ENCODE data around the gene RPS29. TPM values are rescaled to one million over a fixed set of nuclear protein-coding genes. Genes with fewer than 3 reads are reported as not detected.

Gene RPS29
- total RNA-seq, 1 donor from 2014 or later: 1,969 TPM

DNA sequence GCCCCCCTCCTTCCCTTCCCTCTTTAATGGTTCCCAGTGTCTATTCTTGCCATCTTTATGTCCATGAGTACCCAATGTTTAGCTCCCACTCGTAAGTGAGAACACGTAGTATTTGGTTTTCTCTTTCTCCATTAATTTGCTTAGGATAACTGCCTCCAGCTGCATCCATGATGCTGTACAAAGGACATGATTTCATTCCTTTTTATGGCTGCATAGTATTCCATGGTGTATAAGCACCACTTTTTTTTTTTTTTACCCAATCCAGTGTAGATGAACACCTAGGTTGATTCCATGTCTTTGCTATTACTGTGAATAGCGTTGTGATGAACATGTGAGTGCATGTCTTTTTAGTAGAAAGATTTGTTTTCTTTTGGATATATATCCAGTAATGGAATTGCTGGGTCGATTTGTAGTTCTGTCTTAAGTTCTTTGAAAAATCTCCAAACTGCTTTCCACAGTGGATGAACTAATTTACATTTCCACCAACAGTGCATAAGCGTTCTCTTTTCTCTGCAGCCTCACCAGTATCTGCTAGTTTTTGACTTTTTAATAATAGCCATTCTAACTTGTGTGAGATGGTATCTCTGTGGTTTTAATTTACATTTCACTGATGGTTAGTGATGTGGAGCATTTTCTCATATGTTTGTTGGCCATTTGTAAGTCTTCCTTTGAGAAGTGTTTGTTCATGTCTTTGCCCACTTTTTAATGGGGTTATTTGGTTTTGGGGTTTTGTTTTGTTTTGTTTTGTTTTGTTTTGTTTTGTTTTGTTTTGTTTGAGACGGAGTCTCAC is 26.0 kb downstream of the RPS29 start:
- intact Hi-C loops (cut with micrococcal nuclease): no loop called here

DNA sequence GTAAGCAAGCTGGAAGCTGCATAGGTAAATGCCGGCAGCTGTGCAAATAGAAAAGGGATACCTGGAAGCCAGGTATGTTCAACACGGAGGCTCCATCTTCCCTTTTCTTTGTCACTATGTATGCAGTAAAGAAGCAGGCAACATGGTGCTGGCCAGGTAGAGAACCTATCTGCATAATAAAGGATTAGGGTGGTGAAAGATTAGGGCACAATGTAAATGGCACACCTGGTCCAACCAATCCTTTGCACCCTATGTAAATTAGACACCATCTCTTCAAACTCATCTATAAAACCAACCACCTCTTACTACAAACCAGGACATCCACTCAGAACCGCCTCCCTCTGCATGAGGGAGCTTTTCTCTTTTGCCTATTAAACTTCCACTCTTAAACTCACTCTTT is 32.3 kb downstream of the RPS29 start:
- no peak overlapping the region for H3K4me3 Mint-ChIP-seq (ENCODE audit: low read depth)

More for the DNA sequence above, 26.0 kb downstream of the RPS29 start:
- no peak for DNase-seq (ENCODE audit: low spot score)
- no peaks in the 10 kb centered on the region for H3K4me1 Mint-ChIP-seq (ENCODE audit: low read depth)
- no peak overlapping the region for H3K27ac Mint-ChIP-seq
- peaks cover 5% of the 10 kb centered on the region for H3K27me3 Mint-ChIP-seq (ENCODE audit: low read depth)
- H3K36me3 Mint-ChIP-seq (ENCODE audit: low read depth): no peaks in the 10 kb centered on the region
- H3K4me3 Mint-ChIP-seq (ENCODE audit: low read depth): no peak overlapping the region
- no peaks in the 10 kb centered on the region for H3K9me3 Mint-ChIP-seq

DNA sequence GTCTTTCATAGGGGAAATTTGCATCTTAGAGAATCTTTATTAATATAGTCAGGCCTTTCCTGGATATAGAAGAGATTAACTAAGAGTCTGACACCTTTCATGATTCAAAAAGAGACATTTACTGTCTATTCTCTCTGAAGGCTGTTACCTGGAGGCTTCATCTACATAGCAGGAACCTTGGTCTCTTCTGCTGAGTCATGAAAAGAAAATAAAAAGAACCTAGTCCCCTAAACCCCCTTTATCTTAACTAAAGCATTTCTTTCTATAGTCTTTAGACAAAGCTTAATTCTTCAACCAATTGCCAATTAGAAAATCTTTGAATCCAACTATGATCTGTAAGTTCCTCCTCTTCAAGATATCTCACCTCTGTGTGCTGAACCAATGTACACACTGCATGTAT is 33.1 kb downstream of the RPS29 start:
- DNase-seq (ENCODE audit: low spot score): no peak
- intact Hi-C loops (cut with micrococcal nuclease): no loop called here
- peaks cover 4% of the 10 kb centered on the region for H3K27me3 Mint-ChIP-seq (ENCODE audit: low read depth)
- H3K9me3 Mint-ChIP-seq: no peaks in the 10 kb centered on the region
- no peak overlapping the region for H3K4me3 Mint-ChIP-seq (ENCODE audit: low read depth)
- no peaks in the 10 kb centered on the region for H3K4me1 Mint-ChIP-seq (ENCODE audit: low read depth)
- no peaks in the 10 kb centered on the region for H3K36me3 Mint-ChIP-seq (ENCODE audit: low read depth)
- no peak overlapping the region for H3K27ac Mint-ChIP-seq

More for the DNA sequence above, 32.3 kb downstream of the RPS29 start:
- intact Hi-C loops (cut with micrococcal nuclease): no loop called here
- Mint-ChIP-seq H3K36me3 (ENCODE audit: low read depth) (no peaks in the 10 kb centered on the region), H3K9me3 (no peaks in the 10 kb centered on the region), H3K27ac (no peak overlapping the region), H3K27me3 (ENCODE audit: low read depth) (peaks cover 4% of the 10 kb centered on the region), H3K4me1 (ENCODE audit: low read depth) (no peaks in the 10 kb centered on the region)
- no peak for DNase-seq (ENCODE audit: low spot score)

DNA sequence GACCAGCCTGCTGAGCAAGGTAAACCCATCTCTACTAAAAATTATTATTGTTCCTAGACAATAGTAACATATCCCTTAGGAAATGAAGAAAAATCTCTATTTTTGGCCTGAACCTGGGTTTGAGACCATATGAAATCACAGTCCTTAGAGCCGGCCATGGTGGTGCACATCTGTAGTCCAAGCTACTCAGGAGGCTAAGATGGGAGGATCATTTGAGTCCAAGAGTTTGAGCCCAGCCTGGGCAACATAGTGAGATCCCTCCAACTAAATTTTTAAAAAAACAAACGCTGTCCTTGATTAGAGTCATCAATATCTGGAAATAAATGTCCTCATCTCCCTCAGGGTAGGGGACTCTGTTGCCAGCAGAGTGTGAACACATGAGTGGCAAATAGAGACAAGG is 34.6 kb downstream of the RPS29 start:
- no peaks in the 10 kb centered on the region for H3K36me3 Mint-ChIP-seq (ENCODE audit: low read depth)
- H3K4me3 Mint-ChIP-seq (ENCODE audit: low read depth): no peak overlapping the region
- DNase-seq (ENCODE audit: low spot score): no peak
- no peak overlapping the region for H3K27ac Mint-ChIP-seq
- intact Hi-C loops (cut with micrococcal nuclease): no loop called here
- H3K27me3 Mint-ChIP-seq (ENCODE audit: low read depth): peaks cover 4% of the 10 kb centered on the region
- H3K9me3 Mint-ChIP-seq: no peaks in the 10 kb centered on the region
- no peaks in the 10 kb centered on the region for H3K4me1 Mint-ChIP-seq (ENCODE audit: low read depth)

DNA sequence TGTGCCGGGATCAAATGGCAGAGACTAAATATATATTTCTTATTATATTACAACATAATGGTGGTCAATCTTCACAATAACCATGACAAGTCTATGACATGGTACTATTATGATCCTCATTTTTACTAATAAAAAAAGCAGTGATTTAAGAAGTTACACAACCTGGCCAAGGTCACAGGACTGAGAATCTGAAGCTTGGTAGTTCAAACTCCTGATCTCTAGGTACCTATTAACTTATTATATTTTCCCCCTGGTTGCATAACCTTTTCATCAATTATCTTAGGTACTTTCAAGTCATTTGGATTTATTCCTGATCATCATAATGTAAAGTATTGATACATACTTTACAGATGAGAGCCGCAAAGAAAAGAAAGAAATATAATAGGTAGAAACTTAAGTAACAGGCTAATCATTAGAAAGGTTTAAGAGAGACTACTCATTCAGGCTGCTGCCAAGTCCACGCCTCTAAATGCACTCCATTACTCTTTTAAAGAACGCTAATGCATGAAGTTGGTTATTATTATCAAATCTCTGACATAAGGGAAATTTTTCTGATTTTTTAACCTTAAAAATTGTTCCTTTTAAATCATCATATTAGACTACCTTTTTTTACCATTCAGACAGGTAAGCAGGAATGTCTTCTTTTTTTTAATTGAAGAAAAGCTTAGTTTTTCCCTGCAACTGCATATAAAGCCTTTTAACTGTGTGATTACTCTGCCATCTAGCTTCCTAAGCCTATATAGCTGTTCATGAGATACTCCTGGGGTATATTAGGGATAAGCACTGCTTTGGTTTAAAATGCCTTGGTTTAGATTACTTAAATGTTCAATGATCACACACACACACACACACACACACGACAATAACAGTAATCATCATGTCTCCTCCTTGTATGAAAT is 35.6 kb downstream of the RPS29 start:
- Mint-ChIP-seq H3K27me3 (ENCODE audit: low read depth) (peaks cover 4% of the 10 kb centered on the region), H3K27ac (no peak overlapping the region), H3K9me3 (no peaks in the 10 kb centered on the region), H3K4me3 (ENCODE audit: low read depth) (no peak overlapping the region), H3K4me1 (ENCODE audit: low read depth) (no peaks in the 10 kb centered on the region), H3K36me3 (ENCODE audit: low read depth) (no peaks in the 10 kb centered on the region)
- intact Hi-C loops (cut with micrococcal nuclease): no loop called here
- no peak for DNase-seq (ENCODE audit: low spot score)

DNA sequence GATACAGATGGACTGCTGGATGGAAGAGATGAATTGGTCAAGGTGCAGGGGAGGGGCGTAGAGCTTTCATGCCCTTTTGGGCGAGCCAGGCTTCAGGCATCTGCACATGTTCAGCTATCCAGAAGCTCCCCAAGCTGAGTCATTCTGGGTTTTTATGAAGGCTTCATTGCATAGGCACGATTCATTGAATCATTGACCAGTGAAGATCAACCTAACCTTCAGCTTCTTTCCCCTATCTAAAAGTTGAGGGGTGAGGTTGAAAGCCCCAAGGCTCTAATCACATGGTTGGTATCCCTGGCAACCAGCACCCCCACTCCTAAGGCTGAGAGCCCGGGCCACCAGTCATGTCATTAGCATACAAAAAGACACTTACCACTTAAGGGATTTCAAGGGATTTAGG is 36.3 kb downstream of the RPS29 start:
- no peak overlapping the region for H3K4me3 Mint-ChIP-seq (ENCODE audit: low read depth)
- intact Hi-C loops (cut with micrococcal nuclease): no loop called here

DNA sequence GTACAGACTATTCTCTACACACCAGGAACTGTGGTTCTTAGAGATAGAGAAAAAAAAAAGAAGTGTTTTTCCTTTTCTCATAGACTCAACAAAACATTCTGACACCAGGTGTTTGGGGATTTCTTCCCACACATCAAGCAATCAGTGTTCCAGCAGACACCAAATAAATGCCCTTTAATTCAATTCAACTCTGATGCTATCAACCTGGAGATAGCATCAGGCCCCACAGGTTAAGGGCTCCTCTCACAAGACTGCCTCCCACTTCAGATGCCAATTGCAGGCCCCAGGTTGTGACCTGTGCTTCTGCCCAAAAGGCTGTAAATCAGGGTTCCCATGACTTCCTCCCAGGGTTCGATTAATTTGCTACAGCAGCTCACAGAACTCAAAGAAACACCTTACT is 36.7 kb downstream of the RPS29 start:
- no peak for DNase-seq (ENCODE audit: low spot score)
- Mint-ChIP-seq H3K4me3 (ENCODE audit: low read depth) (no peak overlapping the region), H3K4me1 (ENCODE audit: low read depth) (no peaks in the 10 kb centered on the region), H3K27me3 (ENCODE audit: low read depth) (peaks cover 4% of the 10 kb centered on the region), H3K36me3 (ENCODE audit: low read depth) (no peaks in the 10 kb centered on the region), H3K9me3 (no peaks in the 10 kb centered on the region), H3K27ac (no peak overlapping the region)
- intact Hi-C loops (cut with micrococcal nuclease): no loop called here

More for the DNA sequence above, 36.3 kb downstream of the RPS29 start:
- DNase-seq (ENCODE audit: low spot score): no peak
- no peaks in the 10 kb centered on the region for H3K4me1 Mint-ChIP-seq (ENCODE audit: low read depth)
- H3K27ac Mint-ChIP-seq: no peak overlapping the region
- peaks cover 4% of the 10 kb centered on the region for H3K27me3 Mint-ChIP-seq (ENCODE audit: low read depth)
- no peaks in the 10 kb centered on the region for H3K36me3 Mint-ChIP-seq (ENCODE audit: low read depth)
- H3K9me3 Mint-ChIP-seq: no peaks in the 10 kb centered on the region

DNA sequence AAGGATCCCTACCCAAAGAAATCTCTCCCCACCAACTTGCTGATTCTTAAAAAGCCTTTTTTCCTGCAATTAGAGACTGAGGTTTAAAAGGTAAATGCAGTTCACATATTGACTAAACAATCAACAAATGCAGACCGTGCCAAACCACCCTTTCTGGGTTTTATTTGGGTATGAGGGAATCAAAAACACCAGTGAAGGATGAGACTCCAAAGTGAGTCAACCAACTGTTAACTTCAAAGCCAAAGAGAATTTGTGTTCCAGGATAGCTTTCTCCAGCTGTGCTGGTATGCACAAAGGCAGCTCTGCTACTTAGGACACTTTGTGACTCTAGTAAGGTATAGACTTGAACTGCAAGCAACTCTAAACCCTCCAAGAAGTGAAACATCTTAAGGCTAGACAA is 39.4 kb downstream of the RPS29 start:
- no peaks in the 10 kb centered on the region for H3K4me1 Mint-ChIP-seq (ENCODE audit: low read depth)
- intact Hi-C loops (cut with micrococcal nuclease): no loop called here
- H3K4me3 Mint-ChIP-seq (ENCODE audit: low read depth): no peak overlapping the region
- no peak overlapping the region for H3K27ac Mint-ChIP-seq
- no peak for DNase-seq (ENCODE audit: low spot score)
- peaks cover 5% of the 10 kb centered on the region for H3K9me3 Mint-ChIP-seq
- H3K27me3 Mint-ChIP-seq (ENCODE audit: low read depth): peaks cover 4% of the 10 kb centered on the region
- no peaks in the 10 kb centered on the region for H3K36me3 Mint-ChIP-seq (ENCODE audit: low read depth)

DNA sequence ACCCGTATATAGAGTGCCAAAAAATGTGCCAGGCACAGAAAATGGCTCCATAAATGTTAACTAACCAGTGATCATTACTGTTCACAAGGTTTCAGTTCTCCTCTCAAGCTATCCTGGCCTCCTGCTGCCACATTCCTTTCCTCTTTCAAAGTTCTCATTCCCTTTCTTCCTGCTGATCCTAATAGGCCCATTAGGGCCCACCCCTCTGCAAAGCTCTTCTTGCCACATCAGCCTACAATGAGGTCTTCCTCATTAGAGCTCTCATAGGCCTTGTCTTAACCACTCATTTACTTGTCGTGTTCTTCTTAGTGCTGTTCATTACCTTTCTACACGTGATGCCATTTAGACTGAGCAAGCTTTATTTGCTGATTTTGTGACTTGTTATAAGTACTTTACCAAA is 40.5 kb downstream of the RPS29 start:
- no peaks in the 10 kb centered on the region for H3K36me3 Mint-ChIP-seq (ENCODE audit: low read depth)
- no peak overlapping the region for H3K27ac Mint-ChIP-seq
- peaks cover 5% of the 10 kb centered on the region for H3K9me3 Mint-ChIP-seq
- no peak overlapping the region for H3K4me3 Mint-ChIP-seq (ENCODE audit: low read depth)
- no peaks in the 10 kb centered on the region for H3K4me1 Mint-ChIP-seq (ENCODE audit: low read depth)
- intact Hi-C loops (cut with micrococcal nuclease): no loop called here
- H3K27me3 Mint-ChIP-seq (ENCODE audit: low read depth): no peaks in the 10 kb centered on the region
- no peak for DNase-seq (ENCODE audit: low spot score)

DNA sequence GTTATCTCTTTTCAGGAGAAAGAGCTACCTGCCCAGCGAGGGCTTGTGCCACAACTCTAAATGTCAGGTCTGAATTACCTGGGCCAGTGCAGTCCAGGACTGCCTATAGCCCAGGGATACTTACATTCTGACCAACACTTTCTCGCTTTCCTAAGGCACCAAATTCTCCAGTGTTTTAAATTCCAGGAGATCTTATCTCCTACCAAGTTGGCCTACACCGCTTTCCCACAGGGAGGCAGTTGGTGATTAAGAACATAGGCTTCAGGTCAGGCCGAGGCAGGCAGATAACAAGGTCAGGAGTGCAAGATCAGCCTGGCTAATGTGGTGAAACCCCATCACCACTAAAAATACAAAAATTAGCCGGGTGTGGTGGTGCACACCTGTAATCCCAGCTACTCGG is 41.1 kb downstream of the RPS29 start:
- Mint-ChIP-seq H3K27me3 (ENCODE audit: low read depth) (no peaks in the 10 kb centered on the region), H3K4me1 (ENCODE audit: low read depth) (no peaks in the 10 kb centered on the region), H3K4me3 (ENCODE audit: low read depth) (no peak overlapping the region), H3K27ac (no peak overlapping the region), H3K9me3 (peaks cover 5% of the 10 kb centered on the region), H3K36me3 (ENCODE audit: low read depth) (no peaks in the 10 kb centered on the region)
- intact Hi-C loops (cut with micrococcal nuclease): no loop called here
- no peak for DNase-seq (ENCODE audit: low spot score)

DNA sequence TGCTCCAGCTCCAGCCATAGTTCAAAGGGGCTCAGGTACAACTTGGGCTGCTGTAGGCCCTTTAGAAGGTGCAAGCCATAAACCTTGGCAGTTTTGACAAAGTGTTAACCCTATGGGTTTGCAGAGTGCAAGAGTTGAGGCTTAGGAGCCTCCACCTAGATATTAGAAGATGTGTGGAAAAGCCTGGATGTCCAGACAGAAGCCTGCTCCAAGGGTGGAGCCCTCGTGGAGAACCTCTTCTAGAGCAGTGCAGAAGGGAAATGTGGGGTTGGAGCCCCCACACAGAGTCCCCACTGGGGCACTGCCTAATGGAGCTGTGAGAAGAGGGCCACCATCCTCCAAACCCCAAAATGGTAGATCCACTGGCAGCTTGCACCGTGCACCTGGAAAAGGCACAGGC is 45.1 kb downstream of the RPS29 start:
- Mint-ChIP-seq H3K36me3 (ENCODE audit: low read depth) (no peaks in the 10 kb centered on the region), H3K4me3 (ENCODE audit: low read depth) (no peak overlapping the region), H3K4me1 (ENCODE audit: low read depth) (no peaks in the 10 kb centered on the region), H3K9me3 (peaks cover 5% of the 10 kb centered on the region), H3K27ac (no peak overlapping the region), H3K27me3 (ENCODE audit: low read depth) (peaks cover 3% of the 10 kb centered on the region)
- DNase-seq (ENCODE audit: low spot score): no peak
- intact Hi-C loops (cut with micrococcal nuclease): no loop called here

DNA sequence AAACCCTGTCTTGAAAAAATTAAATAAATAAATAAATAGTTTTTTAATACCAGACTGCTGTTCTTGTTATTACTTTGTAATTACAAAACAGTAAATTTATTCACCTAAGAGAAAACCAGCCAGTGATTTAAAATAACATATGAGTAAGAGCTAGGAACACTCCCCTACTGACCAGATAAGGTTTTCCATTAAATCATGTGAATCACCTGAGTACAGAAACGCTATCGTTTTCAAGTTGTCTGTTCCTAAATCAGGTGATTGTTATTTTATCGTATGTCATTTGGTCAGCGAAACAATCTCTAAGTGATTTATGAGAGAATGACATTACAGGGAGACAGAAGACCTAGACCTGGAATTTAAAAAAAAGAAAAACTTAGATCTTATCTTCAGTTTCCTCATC is 47.3 kb downstream of the RPS29 start:
- Mint-ChIP-seq H3K36me3 (ENCODE audit: low read depth) (no peaks in the 10 kb centered on the region), H3K9me3 (peaks cover 5% of the 10 kb centered on the region), H3K27ac (no peak overlapping the region), H3K4me1 (ENCODE audit: low read depth) (no peaks in the 10 kb centered on the region), H3K27me3 (ENCODE audit: low read depth) (peaks cover 3% of the 10 kb centered on the region), H3K4me3 (ENCODE audit: low read depth) (no peak overlapping the region)
- DNase-seq (ENCODE audit: low spot score): no peak
- intact Hi-C loops (cut with micrococcal nuclease): no loop called here
